A673 (cell line): ENCODE data around the gene DNAJC28. TPM values are rescaled to one million over a fixed set of nuclear protein-coding genes. Genes with fewer than 3 reads are reported as not detected.

ENCODE experiments used
- BruUV-seq: library from RNA; stranded (reverse); fragments of 400-500 nt; replicated peaks from 2 replicates; lab custom pipeline; 2021; lab: Mats Ljungman, UMichigan
- CTCF ChIA-PET: fragments of 300-600 bp; sonication (Branson Sonifier 250); formaldehyde crosslinking; loops from one replicate; lab custom pipeline; 2022; ENCODE audit warnings: antibody characterized with exemption; lab: Charles Lee
- POLR2A ChIA-PET: fragments of 300-600 bp; sonication (Branson Sonifier 250); formaldehyde crosslinking; loops from one replicate; lab custom pipeline; 2022; ENCODE audit warnings: antibody characterized with exemption; ENCODE audit not compliant: low non-redundant PET; lab: Charles Lee
- DNase-seq: peaks from one replicate; pipeline ENCODE4 v3.0.0-alpha.2; 2015; ENCODE audit warnings: low spot score
- H3K27ac ChIP-seq: fragments of 200-600 bp; sonication (generic); 2 replicates; pipeline ENCODE4 v1.5.1; 2016; ENCODE audit warnings: mixed run types, low read depth, mild to moderate bottlenecking, mixed read lengths, antibody characterized with exemption, low read length; ENCODE audit not compliant: poor library complexity, severe bottlenecking
- H3K27me3 ChIP-seq: fragments of 200-600 bp; sonication (generic); replicated peaks from 2 replicates; pipeline ENCODE4 v1.6.1; 2017; ENCODE audit warnings: mixed run types, low read depth, mild to moderate bottlenecking, mixed read lengths, antibody characterized with exemption, low read length; ENCODE audit not compliant: insufficient read depth, poor library complexity
- H3K36me3 ChIP-seq: fragments of 200-600 bp; sonication (generic); 2 replicates; pipeline ENCODE4 v1.6.1; 2016; ENCODE audit warnings: mixed run types, mild to moderate bottlenecking, mixed read lengths, antibody characterized with exemption, low read length; ENCODE audit not compliant: insufficient read depth, poor library complexity, severe bottlenecking
- H3K4me1 ChIP-seq: fragments of 200-600 bp; sonication (generic); 2 replicates; pipeline ENCODE4 v1.6.1; 2017; ENCODE audit warnings: mixed run types, mild to moderate bottlenecking, mixed read lengths, antibody characterized with exemption, low read length; ENCODE audit not compliant: insufficient read depth, poor library complexity, severe bottlenecking
- H3K4me3 ChIP-seq: fragments of 200-600 bp; sonication (generic); 2 replicates; pipeline ENCODE4 v1.5.1; 2016; ENCODE audit warnings: low read depth, mixed run types, mild to moderate bottlenecking, mixed read lengths, low read length; ENCODE audit not compliant: poor library complexity, severe bottlenecking
- H3K9me3 ChIP-seq: fragments of 200-600 bp; sonication (generic); 2 replicates; pipeline ENCODE4 v1.6.1; 2016; ENCODE audit warnings: mixed run types, low read depth, mild to moderate bottlenecking, mixed read lengths, antibody characterized with exemption, low read length; ENCODE audit not compliant: poor library complexity, severe bottlenecking
- CTCF ChIP-seq: fragments of 300-800, 200-600 bp; sonication (generic); conservative IDR thresholded peaks from 2 replicates; pipeline ENCODE4 v1.5.1; 2017; ENCODE audit warnings: low read depth, mild to moderate bottlenecking, antibody characterized with exemption, low read length, moderate library complexity, mixed read lengths
- EZH2 ChIP-seq: fragments of 200-600 bp; sonication (generic); IDR thresholded peaks from 2 replicates; pipeline ENCODE4 v1.6.1; 2017; ENCODE audit warnings: borderline replicate concordance, low read depth, mild to moderate bottlenecking, mixed read lengths, antibody characterized with exemption, low read length; ENCODE audit not compliant: poor library complexity, severe bottlenecking
- intact Hi-C: fragments of 100-400 bp; cut with micrococcal nuclease; formaldehyde crosslinking; loops from one replicate; pipeline ENCODE4 v1.10.0; 2022; ENCODE audit not compliant: unreplicated experiment
- total RNA-seq: library from RNA; stranded (reverse); gene quantifications from 2 replicates; pipeline ENCODE4 v1.2.3, GENCODE V29; 2021

Gene DNAJC28
- total RNA-seq, 1 experiment from 2014 or later = 1.7 TPM

GRCh38 chr21:33458861-33459260 is 32.7 kb downstream of the DNAJC28 start:
- Histone ChIP-seq H3K4me1 (no peaks in the 10 kb centered on the region), H3K4me3 (no peak overlapping the region), H3K27ac (no peak overlapping the region), H3K9me3 (no peaks in the 10 kb centered on the region), H3K27me3 (no peaks in the 10 kb centered on the region), H3K36me3 (peaks cover 4% of the 10 kb centered on the region)
- no TSS peak for BruUV-seq
- DNase-seq = no peak
- POLR2A ChIA-PET = no interaction called here
- intact Hi-C loops = no loop called here
- CTCF ChIA-PET = no interaction called here
- TF ChIP-seq EZH2 (no peak), CTCF (no peak)

GRCh38 chr21:33455686-33456446 is 35.6 kb downstream of the DNAJC28 start:
- Histone ChIP-seq H3K9me3 (no peaks in the 10 kb centered on the region), H3K27me3 (no peaks in the 10 kb centered on the region), H3K27ac (no peak overlapping the region), H3K4me3 (no peak overlapping the region), H3K36me3 (peaks cover 4% of the 10 kb centered on the region), H3K4me1 (no peaks in the 10 kb centered on the region)
- intact Hi-C loops = no loop called here
- ChIA-PET POLR2A (no interaction called here), CTCF (no interaction called here)
- no peak for DNase-seq
- no peak for TF ChIP-seq CTCF
- no peak for TF ChIP-seq EZH2
- BruUV-seq = no TSS peak

GRCh38 chr21:33452362-33452761 is 39.2 kb downstream of the DNAJC28 start:
- intact Hi-C loops = no loop called here

More at GRCh38 chr21:33452362-33452761, 39.2 kb downstream of the DNAJC28 start:
- ChIA-PET CTCF (no interaction called here), POLR2A (interaction anchor here (0.6 kb wide), 1 partner anchor 326 kb away, joined by 10 read pairs; no protein-coding TSS in a partner anchor)
- TF ChIP-seq EZH2 (no peak), CTCF (no peak)
- no TSS peak for BruUV-seq
- H3K9me3 ChIP-seq = no peaks in the 10 kb centered on the region
- no peak for DNase-seq
- H3K27me3 ChIP-seq = no peaks in the 10 kb centered on the region
- H3K36me3 ChIP-seq = peaks cover 4% of the 10 kb centered on the region
- H3K4me1 ChIP-seq = no peaks in the 10 kb centered on the region
- H3K27ac ChIP-seq = no peak overlapping the region
- H3K4me3 ChIP-seq = no peak overlapping the region
